DMS53 (cell line): ENCODE results near the gene PLXNA4.

ENCODE experiments used
- DNase-seq: peaks from one replicate; lab custom pipeline; 2025; lab: John Stamatoyannopoulos, UW

PLXNA4 gene

DNA sequence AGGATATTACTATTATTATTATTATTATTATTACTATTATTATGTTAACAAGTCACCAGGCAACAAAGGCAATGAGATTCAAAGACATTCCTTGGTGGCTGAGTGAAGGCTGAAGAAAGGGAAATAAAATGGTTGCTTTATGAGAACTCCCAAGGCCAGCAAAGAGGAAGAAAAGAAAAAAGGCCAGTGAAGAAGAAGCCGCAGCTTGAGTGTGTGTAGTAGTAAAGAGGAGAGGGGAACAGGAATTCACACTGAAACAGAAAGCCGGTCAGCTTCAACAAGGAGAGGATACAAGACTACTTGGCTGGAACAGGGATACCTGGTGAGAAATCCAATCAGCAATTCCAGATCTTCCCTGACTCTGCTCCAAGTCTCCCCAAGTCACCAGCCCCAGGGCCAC, 42.4 kb downstream of the PLXNA4 start:
- no peak for DNase-seq

DNA sequence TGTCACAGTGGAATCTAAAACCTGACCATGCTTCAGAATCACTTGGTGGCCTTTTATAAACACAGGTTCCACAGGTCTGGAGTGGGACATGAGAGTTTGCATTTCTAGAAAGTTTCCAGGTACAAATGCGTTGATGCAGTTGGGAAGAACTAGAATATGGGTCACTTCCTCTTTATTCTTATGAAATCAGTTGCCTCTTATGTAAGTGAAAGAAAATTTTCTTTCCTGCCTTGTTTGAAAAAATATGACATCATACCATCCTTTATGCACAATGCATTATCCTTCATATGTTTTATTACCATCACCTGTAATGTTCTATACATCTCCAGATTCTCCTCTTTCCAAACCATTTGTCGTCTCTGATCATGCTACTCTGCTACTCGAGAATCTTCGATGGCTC, 44.0 kb downstream of the PLXNA4 start:
- DNase-seq: no peak

DNA sequence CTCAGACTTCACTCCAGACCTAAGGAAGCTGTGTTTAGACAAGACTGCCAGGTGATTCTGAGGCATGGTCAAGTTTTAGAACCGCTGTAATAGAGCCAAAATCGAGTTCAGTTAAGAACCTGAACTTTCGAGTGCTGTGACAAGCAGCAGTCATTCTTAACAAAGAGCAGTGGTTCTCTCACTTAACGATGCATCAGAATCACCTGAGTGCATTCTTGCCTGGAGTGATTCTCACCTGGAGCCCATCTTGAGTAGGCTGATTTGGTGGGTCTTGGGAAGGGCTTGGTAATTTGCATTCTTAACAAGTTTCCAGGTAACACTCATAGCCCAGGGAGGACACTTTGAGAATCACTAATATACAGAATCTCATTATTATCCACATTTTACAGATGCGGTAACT, 44.7 kb downstream of the PLXNA4 start:
- no peak for DNase-seq

DNA sequence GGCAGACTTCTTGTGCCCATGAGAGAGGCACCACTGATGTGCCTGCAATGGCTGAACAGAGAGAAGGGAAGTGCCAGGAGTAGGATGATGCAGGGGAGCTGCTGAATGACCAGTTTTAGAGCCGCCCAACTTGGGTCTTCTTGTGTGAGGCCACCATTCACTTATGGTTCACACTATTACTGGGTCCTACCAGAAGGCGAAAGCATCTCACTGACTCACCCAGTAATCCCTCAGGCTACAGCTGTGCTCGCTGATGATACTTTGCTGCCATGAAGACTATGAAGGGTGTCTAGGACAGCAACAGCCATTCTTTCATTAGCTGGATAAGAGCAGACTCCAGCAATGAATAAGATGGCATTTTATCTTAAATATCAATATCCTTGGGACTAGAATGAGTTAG, 47.6 kb downstream of the PLXNA4 start:
- DNase-seq: no peak

DNA sequence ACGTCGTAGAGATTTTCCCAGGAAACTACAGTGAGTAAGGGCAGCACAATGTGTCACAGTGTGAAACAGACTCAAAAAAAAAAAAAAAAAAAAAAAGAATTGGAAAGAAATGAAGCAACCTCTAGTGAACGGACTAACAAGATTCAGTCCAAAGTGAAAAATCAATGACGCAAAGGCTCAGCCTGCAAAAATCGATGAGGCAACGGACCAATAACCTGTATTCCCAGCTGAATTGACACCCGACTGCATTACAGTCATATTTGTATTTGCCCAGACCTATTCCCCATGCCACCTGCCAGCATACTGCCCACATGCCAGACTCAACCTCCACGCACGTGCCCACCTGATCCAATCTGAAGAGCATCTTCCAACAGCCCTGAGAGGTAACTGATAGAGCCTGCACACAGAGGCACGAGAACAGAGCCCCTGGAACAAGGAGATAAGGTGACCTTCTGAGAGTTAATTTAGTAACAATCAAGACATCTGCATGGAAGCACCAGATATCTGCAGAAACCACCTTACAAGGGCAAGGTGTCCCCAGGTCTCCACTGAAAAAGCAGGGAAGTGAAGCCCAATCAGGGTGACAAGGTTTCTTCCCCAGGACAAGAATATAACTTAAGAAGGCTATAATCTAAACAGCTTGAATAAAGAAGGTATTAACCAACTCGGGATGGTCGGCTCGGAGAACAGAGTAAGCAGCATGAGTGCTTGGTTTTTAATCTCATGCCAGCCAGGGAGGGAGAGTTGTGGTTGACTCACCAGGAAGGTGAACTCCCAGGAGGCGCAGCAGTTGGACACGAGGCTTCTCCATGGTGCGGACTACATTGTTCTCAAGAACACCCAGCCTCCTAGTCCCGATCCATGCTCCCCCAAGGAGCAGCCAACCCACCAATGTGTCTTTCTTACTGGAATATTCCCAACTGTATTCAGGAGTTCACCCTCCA, 48.5 kb downstream of the PLXNA4 start:
- no peak for DNase-seq

DNA sequence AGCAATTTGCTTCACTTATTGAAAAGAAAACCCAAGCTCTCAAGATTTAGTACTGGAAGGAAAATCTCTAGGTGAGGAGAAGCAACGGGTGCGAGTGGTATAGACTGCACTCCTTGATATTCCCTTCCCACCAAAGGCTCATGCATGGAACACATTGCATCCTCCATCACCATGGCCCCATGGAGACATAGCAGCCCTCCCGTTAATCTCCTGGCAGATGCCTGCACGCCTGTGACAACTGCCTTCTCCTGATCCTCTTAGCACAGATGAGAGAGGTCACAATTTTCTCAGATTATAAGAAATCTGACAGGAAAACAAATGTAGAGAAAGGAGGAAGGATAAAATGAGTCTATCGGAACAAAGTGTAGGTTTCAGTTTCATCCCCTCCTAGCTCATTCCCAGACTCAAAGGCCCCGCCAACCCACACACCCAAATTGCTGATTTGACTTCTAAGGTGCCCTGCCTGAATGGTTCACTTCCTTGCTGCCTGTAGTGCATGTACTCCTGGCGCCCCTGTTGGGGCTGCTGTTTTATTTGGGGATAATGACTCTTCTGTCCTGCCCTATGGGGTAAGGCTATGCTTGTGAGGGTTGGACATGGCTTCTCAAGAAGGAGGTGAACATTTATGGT, 50.0 kb downstream of the PLXNA4 start:
- DNase-seq: no peak

DNA sequence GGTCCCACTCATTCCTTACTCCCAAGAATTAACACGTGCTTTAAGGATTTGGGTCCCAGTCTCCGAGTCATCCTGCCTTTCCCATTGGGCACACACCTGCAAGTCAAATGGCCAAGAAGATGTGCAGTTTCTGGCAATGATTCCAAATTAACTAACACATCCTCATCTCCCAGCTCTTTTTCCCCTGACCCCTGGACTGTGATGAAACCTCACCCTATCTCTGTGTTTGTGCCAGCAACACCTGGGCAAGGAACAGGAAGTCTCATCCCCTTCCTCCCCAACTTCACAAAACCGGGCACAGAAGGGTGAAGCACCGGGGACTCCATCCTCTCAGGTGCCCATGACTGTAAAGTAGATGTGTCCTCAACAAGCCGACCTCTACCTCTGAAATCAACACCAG, 54.8 kb downstream of the PLXNA4 start:
- no peak for DNase-seq

DNA sequence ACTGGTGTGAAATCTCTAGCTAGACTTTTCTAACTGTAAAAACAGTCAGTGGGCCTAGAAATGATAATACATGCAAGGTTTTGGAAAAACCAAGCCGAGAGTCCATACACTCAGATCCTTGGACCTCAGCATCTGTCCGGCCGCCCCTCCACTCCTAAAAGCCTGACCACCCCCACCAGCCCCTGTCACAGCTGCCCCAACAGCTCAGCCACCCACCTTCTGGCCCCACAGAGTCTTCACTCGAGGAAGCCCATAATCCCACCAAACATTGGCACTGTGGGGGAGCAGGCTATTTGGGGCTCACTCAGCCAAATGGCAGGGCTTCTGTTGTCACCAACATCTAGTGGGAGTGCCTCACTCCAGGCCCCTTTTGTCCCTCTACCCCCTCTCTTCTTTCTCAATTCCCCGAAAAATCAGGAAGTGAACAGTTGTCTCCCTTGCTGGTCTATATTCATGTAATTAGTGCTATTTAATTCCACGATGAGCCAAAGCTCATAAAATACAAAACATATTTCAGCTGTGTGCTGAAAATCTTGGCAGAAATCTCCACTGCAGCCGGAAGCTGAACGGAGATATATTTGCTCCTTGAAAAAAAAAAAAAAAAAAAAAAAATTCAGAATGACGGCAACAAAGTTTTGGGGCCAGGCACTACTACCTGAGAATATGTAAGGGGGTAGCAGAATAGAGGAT, 55.5 kb downstream of the PLXNA4 start:
- no peak for DNase-seq

DNA sequence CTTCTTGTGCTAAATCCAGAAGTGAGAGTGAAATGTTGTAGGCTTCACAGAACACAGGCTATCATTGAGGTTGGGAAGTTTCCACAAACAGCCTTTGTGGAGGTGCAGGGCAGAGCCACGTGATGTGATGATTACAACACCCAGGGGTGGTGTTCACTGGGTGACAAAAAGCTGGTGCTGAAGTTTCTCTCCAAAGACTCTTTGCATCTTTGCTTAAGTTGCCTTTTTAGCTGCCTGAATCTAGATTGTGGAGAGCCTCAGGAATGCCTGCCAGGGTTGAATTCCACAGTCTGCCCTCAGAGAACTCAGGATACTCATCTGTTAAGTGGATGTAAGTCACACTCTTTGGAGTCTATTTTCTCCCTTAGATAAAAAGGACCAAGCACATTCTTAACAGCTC, 56.3 kb downstream of the PLXNA4 start:
- no peak for DNase-seq

DNA sequence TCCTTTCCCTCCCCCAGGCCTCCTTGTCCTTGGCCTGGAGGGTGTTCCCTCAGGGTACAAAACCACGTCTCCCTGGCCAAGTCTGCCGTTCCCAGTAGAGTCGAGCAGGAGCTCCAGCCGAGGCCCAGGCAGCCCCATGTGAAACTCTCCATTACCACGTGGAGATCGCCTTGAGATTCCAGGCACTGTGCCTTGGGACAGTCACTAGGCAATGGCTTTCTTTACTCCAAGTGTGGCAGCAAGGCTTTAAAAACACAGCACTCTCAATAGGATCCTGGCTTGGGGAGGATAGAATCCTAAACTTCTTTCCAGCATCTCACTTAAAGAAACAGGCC, 57.5 kb downstream of the PLXNA4 start:
- DNase-seq: no peak

DNA sequence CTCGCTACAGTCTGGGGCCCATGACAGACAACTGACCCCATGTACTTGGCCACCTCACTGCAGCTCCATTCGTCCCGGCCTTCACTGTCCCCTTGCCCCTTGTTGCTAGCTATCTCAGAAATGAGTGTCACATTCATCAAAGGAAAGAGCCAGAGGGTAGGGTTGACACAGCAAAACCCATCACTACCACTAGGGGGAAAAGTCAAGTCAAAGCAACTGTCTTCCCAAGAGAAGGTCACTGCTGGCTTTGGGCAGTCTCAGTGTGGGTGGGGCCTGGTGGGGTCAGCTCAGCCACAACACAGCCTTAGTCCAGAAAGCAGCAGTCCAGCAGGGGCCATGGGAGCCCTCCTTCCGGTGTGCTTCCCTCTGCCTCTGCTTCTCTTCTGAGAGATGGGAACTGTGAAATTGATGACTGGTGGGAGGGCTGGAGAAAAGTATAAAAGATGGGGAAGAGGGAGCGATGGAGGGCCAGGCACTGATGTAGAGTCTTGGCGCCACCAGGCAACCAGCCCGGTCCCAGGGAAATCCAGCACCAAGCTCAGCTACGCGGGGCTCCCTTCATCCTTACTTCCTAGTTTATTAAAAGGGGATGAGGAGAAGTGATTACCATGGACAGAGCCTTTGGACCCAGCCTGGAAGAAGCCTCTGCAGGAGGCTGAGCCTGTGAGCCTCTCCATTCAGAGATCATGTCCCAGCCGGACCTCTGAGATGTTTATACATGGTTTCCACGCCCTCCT, 58.0 kb downstream of the PLXNA4 start:
- DNase-seq: peak; percentile 58

DNA sequence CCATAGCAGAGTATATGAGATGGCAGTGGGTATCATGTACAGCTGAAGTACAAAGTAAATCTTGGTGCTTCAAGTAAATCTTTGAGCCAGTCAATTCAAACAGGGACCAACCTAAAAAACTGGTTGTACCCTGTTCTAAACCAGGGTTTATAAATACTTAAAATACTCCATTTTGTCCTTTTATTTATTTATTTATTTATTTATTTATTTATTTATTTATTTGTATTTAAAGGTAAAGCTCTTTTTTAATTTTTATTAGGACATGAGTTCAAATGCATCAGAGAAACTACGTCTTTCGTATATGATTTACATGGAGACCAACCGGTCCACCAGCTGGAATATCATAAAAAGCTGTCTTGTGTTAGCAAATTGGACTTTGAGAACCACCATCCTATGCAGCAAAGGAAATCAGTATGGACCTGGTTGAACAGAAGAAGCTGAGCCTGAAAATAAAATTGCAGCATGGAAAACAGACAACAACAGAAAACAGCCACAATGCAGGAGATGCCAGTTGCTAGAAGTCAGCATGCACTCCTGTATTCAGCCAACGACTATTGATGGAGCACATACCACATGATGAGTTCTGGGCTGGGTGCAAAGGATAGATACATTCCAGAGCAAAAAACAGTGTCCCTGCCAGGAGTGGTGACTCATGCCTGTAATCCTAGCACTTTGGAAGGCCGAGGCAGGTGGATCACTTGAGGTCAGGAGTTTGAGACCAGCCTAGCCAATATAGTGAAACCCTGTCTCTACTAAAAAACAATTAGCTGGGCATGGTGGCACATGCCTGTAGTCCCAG, 60.0 kb downstream of the PLXNA4 start:
- peak; percentile 14 for DNase-seq

DNA sequence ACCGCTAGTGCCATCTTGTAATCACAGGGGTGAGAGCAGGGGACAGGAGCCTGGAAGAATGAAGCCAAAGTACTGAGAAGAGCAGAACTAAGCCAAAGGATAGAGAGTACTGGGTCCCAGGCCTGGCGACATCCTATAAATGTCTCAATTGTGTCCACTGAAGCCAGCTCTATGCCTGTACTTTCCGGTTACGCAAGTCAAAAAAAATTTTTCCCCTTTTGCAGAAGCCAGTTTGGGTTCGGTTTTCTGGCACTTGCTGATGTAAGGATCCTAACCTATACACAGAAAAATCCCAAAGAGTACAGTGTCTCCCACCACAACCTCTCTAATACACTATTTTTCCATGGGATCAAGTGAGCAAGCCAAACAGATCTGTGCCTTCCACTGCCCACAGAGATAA, 61.1 kb downstream of the PLXNA4 start:
- no peak for DNase-seq

DNA sequence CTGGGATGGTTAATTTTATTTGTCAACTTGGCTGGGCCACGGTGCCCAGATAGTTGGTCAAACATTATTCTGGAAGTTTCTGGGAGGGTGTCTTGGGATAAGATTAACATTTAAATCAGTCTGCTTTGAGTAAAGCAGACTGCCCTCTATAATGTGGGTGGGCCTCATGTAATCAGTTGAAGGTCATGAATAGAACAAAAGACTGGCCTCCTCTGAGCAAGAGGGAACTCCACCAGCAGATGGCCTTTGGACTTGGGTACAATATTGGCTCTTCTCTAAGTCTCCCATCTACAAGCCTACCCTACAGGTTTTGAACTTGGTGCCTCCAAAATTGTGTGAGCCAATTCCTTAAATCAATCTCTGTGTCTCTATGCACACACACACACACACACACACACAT, 61.8 kb downstream of the PLXNA4 start:
- DNase-seq: no peak

DNA sequence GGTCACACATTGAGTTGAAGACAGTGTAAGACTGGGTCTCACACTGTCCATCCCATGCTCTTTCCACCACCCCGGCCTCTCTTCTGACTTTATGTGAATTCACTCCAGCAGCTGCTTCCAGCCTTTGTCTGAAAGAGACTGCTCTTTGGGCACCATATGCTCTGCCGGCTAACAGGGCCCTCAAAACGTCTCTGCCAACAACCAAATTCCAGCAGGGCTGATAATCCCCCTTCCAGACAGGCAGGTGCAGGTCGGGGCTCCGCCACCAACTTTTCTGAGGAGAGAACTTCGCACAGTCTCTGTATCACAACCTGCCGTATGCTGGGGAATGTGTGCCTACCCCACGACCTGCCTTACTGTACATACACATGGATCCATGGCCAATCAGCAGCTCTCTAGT, 64.3 kb downstream of the PLXNA4 start:
- no peak for DNase-seq

DNA sequence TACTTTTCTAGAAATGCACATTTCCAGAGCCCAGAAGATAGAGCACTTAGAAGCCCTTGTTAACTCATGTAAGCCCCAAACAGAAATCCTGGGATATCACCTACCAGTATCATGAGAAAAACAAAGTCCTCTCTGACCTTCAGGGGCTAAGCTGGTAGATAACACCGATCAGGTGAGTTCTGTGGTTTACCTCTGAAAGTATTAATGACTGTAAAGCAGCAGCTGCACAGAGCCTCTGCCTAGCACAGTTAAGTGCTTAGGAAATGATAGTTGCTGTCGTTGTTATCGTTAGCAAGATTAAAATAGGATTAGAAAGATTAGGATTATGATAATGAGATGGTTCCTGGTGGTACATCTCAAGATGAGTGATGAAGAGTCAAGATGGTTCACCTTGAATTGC, 64.9 kb downstream of the PLXNA4 start:
- no peak for DNase-seq

DNA sequence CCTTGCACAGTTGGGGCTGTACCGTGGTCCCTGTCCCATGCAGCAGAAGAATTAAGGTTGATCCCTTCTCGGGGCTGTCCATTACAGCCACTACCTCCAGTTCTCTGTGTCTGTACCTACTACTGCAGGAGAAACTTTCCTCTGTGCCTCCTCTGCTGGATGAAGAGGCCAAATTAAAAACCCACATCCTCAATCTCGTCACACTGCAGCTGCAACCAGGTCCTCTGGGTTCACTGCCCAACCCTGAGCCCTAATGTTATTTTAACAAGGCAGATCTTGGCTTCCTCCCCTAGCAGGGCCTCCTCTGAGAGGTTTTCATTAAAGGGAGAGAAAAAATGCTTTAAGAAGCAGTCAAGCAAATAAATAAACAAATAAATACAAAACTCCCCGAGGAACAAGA, 66.6 kb downstream of the PLXNA4 start:
- DNase-seq: no peak

DNA sequence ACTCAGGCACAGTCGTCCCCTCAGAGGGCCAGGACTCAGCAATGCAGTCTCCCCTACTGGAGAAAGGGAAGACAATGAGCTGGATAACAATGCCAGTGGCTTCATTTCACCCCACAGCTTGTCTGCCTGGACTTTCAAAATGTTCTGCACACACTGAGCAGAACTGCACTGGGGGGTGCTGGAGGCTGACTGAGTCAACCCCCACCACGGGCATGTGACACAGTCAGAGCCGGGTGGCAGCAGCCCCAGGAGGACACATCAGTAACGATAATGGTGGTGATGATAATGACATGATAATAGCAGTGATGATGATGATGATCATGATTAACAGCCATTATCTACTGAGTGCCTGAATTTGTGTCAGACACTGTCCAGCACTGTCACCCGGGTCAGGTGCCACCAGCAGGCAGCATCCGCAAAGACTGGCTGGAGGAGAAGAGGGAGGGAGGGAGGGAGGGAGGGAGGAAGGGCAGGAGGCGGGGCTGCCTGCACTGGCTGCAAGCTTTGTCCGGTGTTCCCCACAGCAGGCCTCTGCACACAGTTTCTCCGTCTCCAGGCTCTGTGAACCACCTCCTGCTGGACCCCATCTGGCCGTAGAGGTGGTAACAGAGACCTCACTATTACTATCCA, 67.4 kb downstream of the PLXNA4 start:
- no peak for DNase-seq

DNA sequence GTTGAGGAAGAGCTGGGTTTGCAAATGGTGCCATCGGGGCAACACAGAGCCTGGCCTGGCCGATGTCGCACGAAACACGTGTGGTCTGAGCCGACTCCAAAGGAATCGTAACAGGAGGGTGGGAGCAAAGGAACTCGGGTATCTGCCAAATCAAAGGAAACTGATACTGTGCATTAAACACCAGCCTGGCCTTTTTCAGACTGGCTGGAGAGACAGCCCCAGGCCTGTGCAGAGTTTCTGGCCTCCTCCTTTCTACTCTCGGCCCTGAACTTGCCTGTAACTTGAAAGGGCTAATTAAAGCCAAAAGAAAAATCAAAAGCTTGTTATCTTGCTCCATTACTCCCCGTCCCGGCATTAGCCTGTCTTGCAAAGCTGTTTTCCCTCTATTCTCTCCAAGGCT, 71.4 kb downstream of the PLXNA4 start:
- no peak for DNase-seq

DNA sequence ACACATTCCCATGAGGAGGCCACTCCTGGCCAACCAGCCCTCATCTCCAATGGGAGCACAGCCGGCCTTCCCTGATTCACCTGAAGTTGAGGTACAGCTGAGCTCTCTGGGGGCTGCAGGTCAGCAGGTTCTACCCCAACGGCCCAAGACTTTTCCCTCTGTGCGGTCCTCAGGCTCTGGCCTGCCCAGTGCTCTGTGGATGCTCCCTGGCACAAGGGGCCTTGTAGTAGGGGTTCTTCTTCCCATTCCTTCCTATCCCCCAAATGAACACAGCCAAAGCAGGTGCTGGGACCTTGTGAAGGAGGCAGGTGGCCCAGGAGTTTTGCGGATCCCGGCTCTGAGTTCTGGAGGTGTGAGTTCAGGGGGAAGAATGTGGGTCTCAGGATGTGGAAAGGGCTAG, 72.2 kb downstream of the PLXNA4 start:
- DNase-seq: no peak

DNA sequence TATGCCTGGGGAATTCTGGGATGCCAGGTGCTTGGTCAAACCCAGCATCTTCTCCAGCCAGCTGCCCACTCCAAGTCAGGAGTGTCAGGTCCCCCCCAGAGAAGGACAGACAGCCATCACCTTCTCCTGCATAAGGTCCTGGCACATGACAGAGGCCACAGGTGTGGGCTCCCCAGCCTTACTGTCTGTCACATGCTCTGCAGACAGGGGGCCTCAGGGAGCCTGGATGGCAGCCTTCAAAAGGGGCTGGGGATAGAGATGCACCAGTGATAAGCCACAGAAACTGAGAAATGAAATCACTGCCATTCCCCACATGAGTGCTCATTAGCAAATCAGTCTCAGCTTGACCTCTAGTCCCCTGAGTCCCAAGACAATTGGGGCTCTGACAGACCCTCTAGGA, 72.9 kb downstream of the PLXNA4 start:
- no peak for DNase-seq
